ENCODE results near the gene CIZ1. TPM values are rescaled to one million over a fixed set of nuclear protein-coding genes. Genes with fewer than 3 reads are reported as not detected.
"Not testable (repeated sequence)": the region's sequence is repeated elsewhere in the genome, so short reads cannot be mapped to it uniquely, and the experiment has no call there.

Gene CIZ1
- total RNA-seq, 1 donor from 2014 or later: 56.7 TPM

DNA sequence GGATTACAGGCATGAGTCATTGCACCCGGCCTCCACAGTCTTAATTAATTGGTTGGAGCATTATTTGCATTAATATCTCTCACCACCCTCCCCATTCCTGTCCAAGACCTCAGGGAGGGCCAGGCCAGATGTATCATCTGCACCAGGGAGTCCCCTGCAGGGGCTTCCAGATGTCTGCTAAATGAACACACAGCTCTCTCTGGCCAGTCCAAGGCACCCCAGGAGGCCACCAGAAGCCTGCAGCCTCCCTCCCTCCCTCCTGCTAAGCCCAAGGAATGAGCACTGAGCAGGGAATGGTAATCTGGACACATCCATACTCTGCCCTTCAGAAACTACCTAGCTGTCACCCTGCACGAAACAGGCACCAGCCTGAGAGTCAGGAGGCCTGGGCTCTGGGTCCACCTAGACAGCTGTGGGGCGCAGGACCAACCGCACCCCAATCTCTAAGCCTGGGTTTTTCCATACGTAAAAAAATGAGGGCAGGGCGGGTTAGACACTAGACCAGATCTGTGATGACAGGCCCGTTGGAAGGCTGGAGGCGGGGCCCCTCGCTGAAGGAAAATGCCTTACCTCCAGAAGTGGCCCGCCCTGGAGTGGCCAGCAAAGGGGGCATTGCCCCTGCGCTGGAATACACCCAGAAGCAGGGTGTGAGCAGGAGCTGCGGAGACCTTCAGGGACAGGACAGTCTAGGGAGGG is 8.3 kb downstream of the CIZ1 start:
- no peak for DNase-seq (ENCODE audit: low read depth)
- TF ChIP-seq, protein P1, sequence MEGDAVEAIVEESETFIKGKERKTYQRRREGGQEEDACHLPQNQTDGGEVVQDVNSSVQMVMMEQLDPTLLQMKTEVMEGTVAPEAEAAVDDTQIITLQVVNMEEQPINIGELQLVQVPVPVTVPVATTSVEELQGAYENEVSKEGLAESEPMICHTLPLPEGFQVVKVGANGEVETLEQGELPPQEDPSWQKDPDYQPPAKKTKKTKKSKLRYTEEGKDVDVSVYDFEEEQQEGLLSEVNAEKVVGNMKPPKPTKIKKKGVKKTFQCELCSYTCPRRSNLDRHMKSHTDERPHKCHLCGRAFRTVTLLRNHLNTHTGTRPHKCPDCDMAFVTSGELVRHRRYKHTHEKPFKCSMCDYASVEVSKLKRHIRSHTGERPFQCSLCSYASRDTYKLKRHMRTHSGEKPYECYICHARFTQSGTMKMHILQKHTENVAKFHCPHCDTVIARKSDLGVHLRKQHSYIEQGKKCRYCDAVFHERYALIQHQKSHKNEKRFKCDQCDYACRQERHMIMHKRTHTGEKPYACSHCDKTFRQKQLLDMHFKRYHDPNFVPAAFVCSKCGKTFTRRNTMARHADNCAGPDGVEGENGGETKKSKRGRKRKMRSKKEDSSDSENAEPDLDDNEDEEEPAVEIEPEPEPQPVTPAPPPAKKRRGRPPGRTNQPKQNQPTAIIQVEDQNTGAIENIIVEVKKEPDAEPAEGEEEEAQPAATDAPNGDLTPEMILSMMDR (conservative IDR thresholded peaks at IDR 0.05; ENCODE audit: low read depth, low read length): no peak
- H3K4me3 ChIP-seq (ENCODE audit: low read depth, low read length): no peak overlapping the region

DNA sequence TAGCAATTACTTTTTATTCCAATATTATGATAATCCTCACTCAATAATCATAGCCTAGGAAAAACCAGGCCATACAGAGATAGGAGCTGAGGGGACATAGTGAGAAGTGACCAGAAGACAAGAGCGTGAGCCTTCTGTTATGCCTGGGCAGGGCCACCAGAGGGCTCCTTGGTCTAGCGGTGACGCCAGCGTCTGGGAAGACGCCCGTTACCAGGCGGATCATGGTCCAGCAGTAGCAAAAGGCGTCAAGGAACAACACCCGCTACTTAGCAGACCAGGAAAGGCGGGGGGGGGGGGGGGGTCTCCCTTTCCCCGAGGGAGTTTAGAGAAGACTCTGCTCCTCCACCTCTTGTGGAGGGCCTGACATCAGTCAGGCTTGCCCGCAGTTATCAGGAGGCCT is 9.9 kb downstream of the CIZ1 start:
- TF ChIP-seq, protein P1 (conservative IDR thresholded peaks at IDR 0.05; ENCODE audit: low read depth, low read length): peak; percentile 40
- H3K4me3 ChIP-seq (ENCODE audit: low read depth, low read length); DNase-seq (ENCODE audit: low read depth): not testable (repeated sequence)

DNA sequence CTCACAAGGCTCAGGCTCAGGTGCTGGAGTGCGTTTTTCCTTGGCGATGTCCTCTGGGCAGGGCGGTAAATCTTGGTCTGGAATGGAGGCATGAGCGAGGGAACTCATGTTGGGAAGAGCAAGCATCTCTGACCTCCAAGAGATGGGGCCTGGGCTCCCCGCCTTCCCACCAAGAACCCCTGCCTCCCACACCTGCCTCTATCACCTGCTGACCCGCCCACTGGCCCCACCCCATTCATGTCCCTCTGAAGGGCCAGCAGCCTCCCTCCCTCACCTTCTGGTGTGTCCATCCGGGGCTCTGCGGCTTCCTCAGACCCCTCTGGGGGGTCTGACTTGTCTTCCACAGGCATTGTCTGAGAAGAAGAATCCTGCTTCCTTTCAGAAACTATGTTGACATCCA is 10.9 kb downstream of the CIZ1 start:
- H3K4me3 ChIP-seq (ENCODE audit: low read depth, low read length): no peak overlapping the region
- DNase-seq (ENCODE audit: low read depth): no peak
- TF ChIP-seq, protein P1 (conservative IDR thresholded peaks at IDR 0.05; ENCODE audit: low read depth, low read length): no peak

DNA sequence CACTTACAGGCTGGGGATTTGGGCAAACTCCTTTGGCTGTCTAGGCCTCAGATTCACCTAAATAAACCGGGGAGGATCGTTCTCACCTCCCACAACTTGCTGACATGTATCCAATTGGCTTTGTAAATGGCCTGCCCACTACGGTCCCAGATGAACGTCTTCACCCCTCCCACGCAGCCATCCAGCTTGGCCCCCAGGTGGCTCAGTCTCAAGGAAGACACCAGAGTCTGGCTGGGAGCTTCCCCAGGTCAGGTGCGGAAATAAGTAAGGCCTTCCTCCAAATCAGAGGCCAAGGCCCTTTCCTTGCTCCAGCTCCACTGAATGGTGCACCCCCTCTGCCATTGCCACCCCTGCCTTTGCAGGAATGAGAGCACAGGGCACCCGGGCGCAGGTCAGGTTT is 11.4 kb downstream of the CIZ1 start:
- no peak for DNase-seq (ENCODE audit: low read depth)
- TF ChIP-seq, protein P1 (conservative IDR thresholded peaks at IDR 0.05; ENCODE audit: low read depth, low read length): no peak

DNA sequence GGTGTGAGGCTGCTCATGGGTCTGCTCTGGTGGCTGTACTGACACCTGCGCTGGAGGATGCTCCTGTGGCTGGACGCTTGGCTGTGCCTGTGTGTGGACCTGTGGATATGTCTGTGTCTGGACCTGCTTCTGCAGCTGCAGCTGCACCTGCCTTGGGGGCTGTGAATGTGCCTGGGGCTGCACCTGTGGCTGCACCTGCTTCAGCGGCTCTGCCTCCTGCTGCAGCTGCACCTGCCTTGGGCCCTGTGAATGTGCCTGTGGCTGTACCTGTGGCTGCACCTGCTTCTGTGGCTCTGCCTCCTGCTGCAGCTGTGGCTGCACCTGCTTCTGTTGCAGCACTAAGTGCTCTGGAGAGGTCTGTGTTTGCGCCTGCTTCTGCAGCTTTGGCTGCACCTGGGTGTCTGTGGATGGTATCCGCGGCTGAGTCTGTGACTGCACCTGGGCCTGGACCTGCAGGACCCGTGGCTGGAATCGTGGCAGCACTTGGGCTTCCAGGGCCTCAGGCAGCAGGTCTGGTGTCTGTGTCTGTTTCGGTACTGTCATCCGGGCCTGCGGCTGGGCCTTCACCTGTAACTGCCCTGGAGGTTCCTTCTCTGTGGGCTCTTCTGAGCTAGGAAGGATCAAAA is 12.5 kb downstream of the CIZ1 start:
- H3K4me3 ChIP-seq (ENCODE audit: low read depth, low read length): no peak overlapping the region
- no peak for DNase-seq (ENCODE audit: low read depth)
- TF ChIP-seq, protein P1 (conservative IDR thresholded peaks at IDR 0.05; ENCODE audit: low read depth, low read length): no peak

More for the DNA sequence above, 11.4 kb downstream of the CIZ1 start:
- H3K4me3 ChIP-seq (ENCODE audit: low read depth, low read length): no peak overlapping the region

DNA sequence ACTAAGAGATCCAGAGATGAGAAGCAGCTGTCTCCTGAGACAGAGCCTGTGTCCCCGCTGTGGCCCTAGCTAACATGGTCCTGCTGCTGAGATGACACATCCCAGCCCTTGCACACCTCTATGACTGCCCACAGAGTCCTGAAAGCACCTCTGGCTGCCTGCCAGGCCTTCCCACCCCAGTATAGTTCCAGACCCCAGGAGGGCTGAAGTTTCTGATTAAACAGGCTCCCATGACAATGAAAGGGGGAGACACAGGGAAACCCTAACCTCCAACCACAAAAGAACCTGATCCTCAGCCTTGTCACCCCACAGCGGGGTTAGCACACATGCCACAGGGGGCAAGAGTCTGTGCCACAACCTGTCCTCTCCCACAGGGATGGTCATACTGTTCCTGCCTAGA is 15.6 kb downstream of the CIZ1 start:
- TF ChIP-seq, protein P1 (conservative IDR thresholded peaks at IDR 0.05; ENCODE audit: low read depth, low read length): no peak
- DNase-seq (ENCODE audit: low read depth): no peak
- no peak overlapping the region for H3K4me3 ChIP-seq (ENCODE audit: low read depth, low read length)
